B cell (primary cell): ENCODE measurements around the gene TNRC6C. TPM values are rescaled to one million over a fixed set of nuclear protein-coding genes. Genes with fewer than 3 reads are reported as not detected.

ENCODE experiments used
- ATAC-seq: fragments of 200-7000 bp; cut with Tn5 transposase; one replicate; pipeline ENCODE4 v1.10.0; 2021; ENCODE audit warnings: low read depth, mild to moderate bottlenecking, moderate number of reproducible peaks, moderate library complexity
- CTCF ChIA-PET: fragments of 350-600 bp; sonication (Branson Sonifier 250); formaldehyde crosslinking; loops from one replicate; lab custom pipeline; 2021; ENCODE audit warnings: antibody characterized with exemption, inconsistent platforms; lab: Charles Lee
- POLR2A ChIA-PET: fragments of 350-600 bp; sonication (Branson Sonifier 250); formaldehyde crosslinking; loops from one replicate; lab custom pipeline; 2021; ENCODE audit warnings: antibody characterized with exemption; lab: Charles Lee
- DNase-seq: peaks from one replicate; pipeline ENCODE4 v3.0.0; 2013
- H2AFZ ChIP-seq: 2 replicates; pipeline ENCODE4 v1.6.1; 2012; ENCODE audit warnings: mild to moderate bottlenecking, low read depth, low read length; ENCODE audit not compliant: insufficient read depth, poor library complexity, severe bottlenecking
- H3K27ac ChIP-seq, 2 donors: 1 replicate in 1 of 2; 2 replicates in 1 of 2; pipeline ENCODE4 v1.5.1; 2012 to 2013; ENCODE audit warnings: low read length in 2 of 2, mild to moderate bottlenecking in 2 of 2, moderate library complexity in 1 of 2
- H3K27me3 ChIP-seq, 4 experiments: fragments of 200-600 bp in 1 of 4; sonication (generic) in 1 of 4; replicated peaks in 1 of 4; 1 replicate in 2 of 4; 2 replicates in 2 of 4; pipeline versions ENCODE4 v1.6.1 to v1.7.0; 2013 to 2016; ENCODE audit warnings: low read length in 3 of 4, mild to moderate bottlenecking in 2 of 4, mixed read lengths in 1 of 4, moderate library complexity in 1 of 4; ENCODE audit not compliant: insufficient read depth in 4 of 4, control insufficient read depth in 3 of 4; ENCODE audit errors: control extremely low read depth in 1 of 4
- H3K36me3 ChIP-seq, 2 experiments: replicated peaks in 1 of 2; 1 replicate in 1 of 2; 2 replicates in 1 of 2; pipeline versions ENCODE4 v1.6.1 to v1.7.1; 2013; ENCODE audit warnings: low read length in 1 of 2; ENCODE audit not compliant: insufficient read depth in 2 of 2, control insufficient read depth in 1 of 2; ENCODE audit errors: control extremely low read depth in 1 of 2, extremely low read depth in 1 of 2
- H3K4me1 ChIP-seq, 2 donors: fragments of 200-600 bp in 1 of 2; sonication (generic) in 1 of 2; 1 replicate in 1 of 2; 2 replicates in 1 of 2; pipeline versions ENCODE4 v1.5.1 to v1.6.1; 2013 to 2017; ENCODE audit warnings: low read length in 2 of 2; ENCODE audit not compliant: control insufficient read depth in 2 of 2, insufficient read depth in 2 of 2
- H3K4me2 ChIP-seq: replicated peaks from 2 replicates; pipeline ENCODE3; 2012; ENCODE audit warnings: mild to moderate bottlenecking, low read depth, low read length; ENCODE audit not compliant: poor library complexity, severe bottlenecking
- H3K4me3 ChIP-seq, 5 experiments: fragments of 200-600 bp in 1 of 5; sonication (generic) in 1 of 5; 1 replicate in 3 of 5; 2 replicates in 2 of 5; pipeline versions ENCODE4 v1.5.1 to v1.7.0; 2011 to 2016; ENCODE audit warnings: low read length in 4 of 5, mild to moderate bottlenecking in 4 of 5, low read depth in 2 of 5, control low read depth in 1 of 5, moderate library complexity in 1 of 5; ENCODE audit not compliant: insufficient read depth in 1 of 5; ENCODE audit errors: control extremely low read depth in 1 of 5, extremely low read depth in 1 of 5
- H3K79me2 ChIP-seq: fragments of 200-600 bp; sonication (generic); one replicate; pipeline ENCODE4 v1.6.0; 2016; ENCODE audit warnings: low read length; ENCODE audit not compliant: control insufficient read depth, insufficient read depth
- H3K9ac ChIP-seq: fragments of 200-600 bp; sonication (generic); 2 replicates; pipeline ENCODE4 v1.6.1; 2017; ENCODE audit warnings: mild to moderate bottlenecking, low read length, moderate library complexity
- H3K9me3 ChIP-seq, 3 donors: one replicate each; pipeline versions ENCODE4 v1.6.1 to v1.7.1; 2013; ENCODE audit warnings: low read length in 2 of 3; ENCODE audit not compliant: control insufficient read depth in 2 of 3, insufficient read depth in 1 of 3; ENCODE audit errors: control extremely low read depth in 1 of 3
- H4K20me1 ChIP-seq: 2 replicates; pipeline ENCODE4 v1.6.0; 2012; ENCODE audit warnings: mild to moderate bottlenecking, low read length; ENCODE audit not compliant: insufficient read depth, control insufficient read depth, poor library complexity, severe bottlenecking
- H3K27ac Mint-ChIP-seq: one replicate; pipeline ENCODE4 v1.8.0; 2021; ENCODE audit warnings: mixed read lengths
- H3K27me3 Mint-ChIP-seq: one replicate; pipeline ENCODE4 v1.8.0; 2021; ENCODE audit warnings: mixed read lengths
- H3K4me1 Mint-ChIP-seq: one replicate; pipeline ENCODE4 v1.8.0; 2021; ENCODE audit warnings: mixed read lengths
- H3K4me3 Mint-ChIP-seq: one replicate; pipeline ENCODE4 v1.8.0; 2021; ENCODE audit warnings: mixed read lengths
- H3K9me3 Mint-ChIP-seq: one replicate; pipeline ENCODE4 v1.8.0; 2022; ENCODE audit warnings: mixed read lengths; ENCODE audit not compliant: insufficient read depth
- CTCF ChIP-seq: fragments of 200-600 bp; IDR thresholded peaks from one replicate; pipeline ENCODE4 v1.8.0; 2022; ENCODE audit warnings: antibody characterized with exemption, mild to moderate bottlenecking
- EZH2 ChIP-seq: IDR thresholded peaks from 2 replicates; pipeline ENCODE4 v1.6.1; 2012; ENCODE audit warnings: borderline replicate concordance, low read depth, mild to moderate bottlenecking, moderate library complexity, low read length; ENCODE audit not compliant: insufficient read depth, poor library complexity, severe bottlenecking
- WGBS: methylation state at CpG from one replicate; pipeline ENCODE4 v1.1.5; 2013; ENCODE audit warnings: missing lambda C conversion rate; ENCODE audit not compliant: insufficient coverage; 5-methylcytosine and 5-hydroxymethylcytosine counted together
- intact Hi-C: fragments of 100-400 bp; cut with micrococcal nuclease; formaldehyde crosslinking; loops from one replicate; pipeline ENCODE4 v1.10.0; 2022
- polyA plus RNA-seq: library from polyadenylated mRNA; depleted of rRNA; stranded (reverse); fragments of >200 nt; gene quantifications from 2 replicates; pipeline ENCODE4 v1.2.3, GENCODE V29; 2012
- total RNA-seq, 2 donors: library from RNA; stranded (reverse); fragments of 120-200 nt in 1 of 2; gene quantifications; 1 replicate in 1 of 2; 2 replicates in 1 of 2; pipeline versions ENCODE4 v1.2.3 to v1.2.4, GENCODE V29; 2013 to 2022

Gene TNRC6C
- total and polyA plus RNA-seq, 2 donors (not counting 1 experiment from before 2014, with no cell fraction given) = 3.9 to 63.8 TPM

DNA sequence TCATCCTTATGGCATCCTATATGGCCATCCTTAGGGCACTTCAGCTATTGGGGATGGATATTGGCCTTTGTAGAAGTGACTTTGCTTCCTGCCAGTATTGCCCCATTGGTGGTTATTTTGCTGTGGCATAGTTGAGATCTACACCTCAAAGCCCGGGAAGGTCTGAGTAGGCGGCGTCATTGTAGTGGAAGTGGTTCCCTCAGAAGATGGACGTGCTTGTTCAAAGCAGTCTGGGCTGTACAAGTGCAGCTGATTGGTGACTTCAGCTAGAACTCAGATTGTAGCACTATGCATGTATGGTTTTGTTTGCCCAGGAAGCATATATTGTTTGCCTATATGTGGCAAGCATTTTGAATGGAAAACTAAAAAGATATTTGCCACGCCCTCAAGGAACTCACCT is 86.8 kb downstream of the TNRC6C start:
- Histone ChIP-seq H4K20me1 (peaks cover 21% of the 10 kb centered on the region), H3K79me2 (peaks cover 27% of the 10 kb centered on the region), H3K4me3 (no peak overlapping the region), H3K4me1 (peaks cover 0 to 9% of the 10 kb centered on the region in 2 donors), H3K36me3 (peaks cover 2 to 21% of the 10 kb centered on the region in 2 experiments), H3K27me3 (no peaks in the 10 kb centered on the region), H2AFZ (no peak overlapping the region), H3K4me2 (no peak overlapping the region), H3K9ac (no peak overlapping the region), H3K9me3 (no peaks in the 10 kb centered on the region), H3K27ac (no peak overlapping the region)
- Mint-ChIP-seq H3K4me1 (peaks cover 1% of the 10 kb centered on the region), H3K4me3 (no peak overlapping the region), H3K27me3 (no peaks in the 10 kb centered on the region), H3K27ac (no peak overlapping the region), H3K9me3 (no peaks in the 10 kb centered on the region)
- POLR2A ChIA-PET = no interaction called here
- 98% methylated on average over 4 of the region's 5 CpGs for WGBS
- DNase-seq (no peak), ATAC-seq (no peak)
- TF ChIP-seq CTCF (no peak), EZH2 (no peak)
- CTCF ChIA-PET = no interaction called here
- intact Hi-C loops = no loop called here

- POLR2A ChIA-PET = no interaction called here
- no peaks in the 10 kb centered on the region for H3K27me3 Mint-ChIP-seq
These were observed 88.4 kb downstream of the TNRC6C start for GRCh38 chr17:78046923-78047322.

More at GRCh38 chr17:78046923-78047322, 88.4 kb downstream of the TNRC6C start:
- Mint-ChIP-seq H3K9me3 (no peaks in the 10 kb centered on the region), H3K4me3 (no peak overlapping the region), H3K4me1 (no peaks in the 10 kb centered on the region), H3K27ac (no peak overlapping the region)
- Histone ChIP-seq H3K9me3 (no peaks in the 10 kb centered on the region), H3K4me3 (no peak overlapping the region), H3K27me3 (no peaks in the 10 kb centered on the region), H3K9ac (no peak overlapping the region), H2AFZ (no peak overlapping the region), H3K4me2 (no peak overlapping the region), H3K27ac (no peak overlapping the region), H3K36me3 (peaks cover 2 to 32% of the 10 kb centered on the region in 2 experiments), H3K79me2 (peaks cover 27% of the 10 kb centered on the region), H3K4me1 (no peaks in the 10 kb centered on the region), H4K20me1 (peaks cover 21% of the 10 kb centered on the region)
- CTCF ChIA-PET = no interaction called here
- intact Hi-C loops = no loop called here
- DNase-seq (no peak), ATAC-seq (no peak)
- 83% methylated on average over 2 of the region's 2 CpGs for WGBS
- TF ChIP-seq EZH2 (no peak), CTCF (no peak)
